ENCODE measurements around the gene CHORDC1.
"Not testable (repeated sequence)": the region's sequence is repeated elsewhere in the genome, so short reads cannot be mapped to it uniquely, and the experiment has no call there.

DNA sequence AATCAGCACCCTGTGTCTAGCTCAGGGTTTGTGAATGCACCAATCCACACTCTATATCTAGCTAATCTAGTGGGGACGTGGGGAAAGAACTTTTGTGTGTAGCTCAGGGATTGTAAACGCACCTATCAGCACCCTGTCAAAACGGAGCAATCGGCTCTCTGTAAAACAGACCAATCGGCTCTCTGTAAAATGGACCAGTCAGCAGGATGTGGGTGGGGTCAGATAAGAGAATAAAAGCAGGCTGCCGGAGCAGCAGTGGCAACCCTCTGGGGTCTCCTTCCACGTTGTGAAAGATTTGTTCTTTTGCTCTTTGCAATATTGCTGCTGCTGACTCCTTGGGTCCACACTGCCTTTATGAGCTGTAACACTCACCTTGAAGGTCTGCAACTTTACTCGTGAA lies 55.1 kb downstream of the CHORDC1 start:
- TF ChIP-seq, protein P1, sequence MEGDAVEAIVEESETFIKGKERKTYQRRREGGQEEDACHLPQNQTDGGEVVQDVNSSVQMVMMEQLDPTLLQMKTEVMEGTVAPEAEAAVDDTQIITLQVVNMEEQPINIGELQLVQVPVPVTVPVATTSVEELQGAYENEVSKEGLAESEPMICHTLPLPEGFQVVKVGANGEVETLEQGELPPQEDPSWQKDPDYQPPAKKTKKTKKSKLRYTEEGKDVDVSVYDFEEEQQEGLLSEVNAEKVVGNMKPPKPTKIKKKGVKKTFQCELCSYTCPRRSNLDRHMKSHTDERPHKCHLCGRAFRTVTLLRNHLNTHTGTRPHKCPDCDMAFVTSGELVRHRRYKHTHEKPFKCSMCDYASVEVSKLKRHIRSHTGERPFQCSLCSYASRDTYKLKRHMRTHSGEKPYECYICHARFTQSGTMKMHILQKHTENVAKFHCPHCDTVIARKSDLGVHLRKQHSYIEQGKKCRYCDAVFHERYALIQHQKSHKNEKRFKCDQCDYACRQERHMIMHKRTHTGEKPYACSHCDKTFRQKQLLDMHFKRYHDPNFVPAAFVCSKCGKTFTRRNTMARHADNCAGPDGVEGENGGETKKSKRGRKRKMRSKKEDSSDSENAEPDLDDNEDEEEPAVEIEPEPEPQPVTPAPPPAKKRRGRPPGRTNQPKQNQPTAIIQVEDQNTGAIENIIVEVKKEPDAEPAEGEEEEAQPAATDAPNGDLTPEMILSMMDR (IDR thresholded peaks at IDR 0.05; ENCODE audit: low read depth, low read length): not testable (repeated sequence)
- not testable (repeated sequence) for TF ChIP-seq EZH2phosphoT487 (IDR thresholded peaks at IDR 0.05; ENCODE audit: low read depth)

Data from OCI-LY3 (cell line).